WTC11 (cell line): ENCODE measurements around the gene ANKRD1.

Experiments
- ATF6 ChIP-seq: sonication (generic); formaldehyde crosslinking; IDR thresholded peaks from 2 replicates; pipeline ENCODE4 v1.8.1; 2023; ENCODE audit warnings: mild to moderate bottlenecking, missing genetic modification reagents
- CTCF ChIP-seq: fragments of 200-600 bp; IDR thresholded peaks from 2 replicates; pipeline ENCODE4 v1.8.0; 2022; ENCODE audit warnings: antibody characterized with exemption
- ESRRA ChIP-seq: sonication (generic); formaldehyde crosslinking; IDR thresholded peaks from 2 replicates; pipeline ENCODE4 v1.8.1; 2022; ENCODE audit warnings: mild to moderate bottlenecking, missing genetic modification reagents, borderline replicate concordance
- IRF1 ChIP-seq: sonication (generic); formaldehyde crosslinking; IDR thresholded peaks from 2 replicates; pipeline ENCODE4 v1.8.0; 2023; ENCODE audit warnings: missing genetic modification reagents
- JUN ChIP-seq: sonication (generic); formaldehyde crosslinking; IDR thresholded peaks from 2 replicates; pipeline ENCODE4 v1.8.0; 2023; ENCODE audit warnings: mild to moderate bottlenecking, missing genetic modification reagents
- KAT7 ChIP-seq: sonication (generic); formaldehyde crosslinking; IDR thresholded peaks from 2 replicates; pipeline ENCODE4 v1.8.1; 2023; ENCODE audit warnings: missing genetic modification reagents, mild to moderate bottlenecking, borderline replicate concordance
- ZNF219 ChIP-seq: sonication (generic); formaldehyde crosslinking; IDR thresholded peaks from 2 replicates; pipeline ENCODE4 v1.8.0; 2023; ENCODE audit warnings: missing genetic modification reagents, mild to moderate bottlenecking, borderline replicate concordance

- TF ChIP-seq CTCF (no peak), IRF1 (CRISPR knock-in tag) (0 out of 2 replicates have a peak, but pooled peaks have one; percentile 70), ATF6 (no peak), ESRRA (CRISPR knock-in tag) (no peak), ZNF219 (CRISPR knock-in tag) (no peak), KAT7 (CRISPR knock-in tag) (no peak), JUN (CRISPR knock-in tag) (peak; percentile 75; the same call in 1 of the 2 replicates)
Observed at GRCh38 chr10:90925079-90926029, 4.5 kb upstream of the ANKRD1 start.
